Neural cell (in vitro differentiated cells): ENCODE results near the gene SKA2. TPM values are rescaled to one million over a fixed set of nuclear protein-coding genes. Genes with fewer than 3 reads are reported as not detected.

Experiments used
- H2AFZ ChIP-seq: fragments of 200-600, 300-800 bp; sonication (generic), shearing (Covaris generic); 2 replicates; pipeline ENCODE4 v1.6.0; 2014; ENCODE audit warnings: low read depth, mild to moderate bottlenecking, antibody characterized with exemption, low read length, moderate library complexity
- H3F3A ChIP-seq: fragments of 200-600 bp; shearing (Covaris generic); 2 replicates; pipeline ENCODE4 v1.6.1; 2016; ENCODE audit warnings: mild to moderate bottlenecking, moderate library complexity, mixed read lengths, antibody characterized with exemption, low read length; ENCODE audit not compliant: insufficient read depth, poor library complexity, severe bottlenecking
- H3K27ac ChIP-seq: fragments of 200-600, 300-800 bp; sonication (generic), shearing (Covaris generic); 2 replicates; pipeline ENCODE4 v1.5.1; 2014; ENCODE audit warnings: mild to moderate bottlenecking, low read length, moderate library complexity
- H3K27me3 ChIP-seq: fragments of 300-800, 200-600 bp; sonication (generic), shearing (Covaris generic); 2 replicates; pipeline ENCODE4 v1.6.0; 2014; ENCODE audit warnings: mild to moderate bottlenecking, low read depth, low read length, moderate library complexity; ENCODE audit not compliant: insufficient read depth
- H3K36me3 ChIP-seq: fragments of 300-800, 200-600 bp; sonication (generic), shearing (Covaris generic); 2 replicates; pipeline ENCODE4 v1.5.1; 2014; ENCODE audit warnings: mild to moderate bottlenecking, antibody characterized with exemption, low read length, moderate library complexity; ENCODE audit not compliant: insufficient read depth
- H3K4me2 ChIP-seq: fragments of 300-800, 200-600 bp; sonication (generic), shearing (Covaris generic); 2 replicates; pipeline ENCODE4 v1.6.0; 2014; ENCODE audit warnings: mild to moderate bottlenecking, low read length
- H3K4me3 ChIP-seq: fragments of 300-800, 200-600 bp; sonication (generic), shearing (Covaris generic); 2 replicates; pipeline ENCODE4 v1.5.1; 2014; ENCODE audit warnings: mild to moderate bottlenecking, low read length, moderate library complexity
- H3K79me2 ChIP-seq: fragments of 200-600 bp; shearing (Covaris generic); replicated peaks from 2 replicates; pipeline ENCODE4 v1.6.0; 2014; ENCODE audit warnings: mild to moderate bottlenecking, low read length, moderate library complexity; ENCODE audit not compliant: insufficient read depth
- H3K9ac ChIP-seq: fragments of 300-800, 200-600 bp; sonication (generic), shearing (Covaris generic); 2 replicates; pipeline ENCODE4 v1.6.1; 2016; ENCODE audit warnings: mild to moderate bottlenecking, low read length, mixed read lengths
- H3K9me2 ChIP-seq: fragments of 200-600 bp; shearing (Covaris generic); 2 replicates; pipeline ENCODE4 v1.6.1; 2016; ENCODE audit warnings: mild to moderate bottlenecking, low read length, mixed read lengths; ENCODE audit not compliant: insufficient read depth
- H3K9me3 ChIP-seq: fragments of 200-600, 300-800 bp; sonication (generic), shearing (Covaris generic); 2 replicates; pipeline ENCODE4 v1.6.1; 2016; ENCODE audit warnings: mild to moderate bottlenecking, mixed run types, low read length, moderate library complexity, mixed read lengths
- H4K20me1 ChIP-seq: fragments of 200-600 bp; shearing (Covaris generic); 2 replicates; pipeline ENCODE4 v1.6.1; 2016; ENCODE audit warnings: mild to moderate bottlenecking, mixed run types; ENCODE audit not compliant: insufficient read depth
- CTCF ChIP-seq: fragments of 450-650 bp; IDR thresholded peaks from 2 replicates; pipeline ENCODE4 v1.5.1; 2014; ENCODE audit warnings: antibody characterized with exemption, mild to moderate bottlenecking, moderate library complexity; ENCODE audit not compliant: poor library complexity, severe bottlenecking
- EP300 ChIP-seq: fragments of 450-650 bp; conservative IDR thresholded peaks from 2 replicates; pipeline ENCODE4 v1.6.1; 2014; ENCODE audit warnings: antibody characterized with exemption, mild to moderate bottlenecking, moderate library complexity; ENCODE audit not compliant: poor library complexity, severe bottlenecking
- EZH2 ChIP-seq: fragments of 200-600, 300-800 bp; shearing (Covaris generic), sonication (generic); IDR thresholded peaks from 2 replicates; pipeline ENCODE4 v1.6.1; 2014; ENCODE audit warnings: antibody characterized with exemption, low read length, borderline replicate concordance, mild to moderate bottlenecking; ENCODE audit not compliant: insufficient read depth, poor library complexity, severe bottlenecking
- MXI1 ChIP-seq: fragments of 450-650 bp; conservative IDR thresholded peaks from 2 replicates; pipeline ENCODE4 v1.6.1; 2014; ENCODE audit warnings: antibody characterized with exemption, mild to moderate bottlenecking; ENCODE audit not compliant: poor library complexity, severe bottlenecking
- POLR2AphosphoS5 ChIP-seq: IDR thresholded peaks from 2 replicates; pipeline ENCODE4 v1.6.1; 2012
- RAD21 ChIP-seq: fragments of 450-650 bp; conservative IDR thresholded peaks from 2 replicates; pipeline ENCODE4 v1.6.1; 2014; ENCODE audit warnings: antibody characterized with exemption, mild to moderate bottlenecking, moderate library complexity
- REST ChIP-seq: IDR thresholded peaks from 2 replicates; pipeline ENCODE4 v1.6.1; 2012; ENCODE audit warnings: borderline replicate concordance
- SMC3 ChIP-seq: fragments of 450-650 bp; conservative IDR thresholded peaks from 2 replicates; pipeline ENCODE4 v1.6.1; 2014; ENCODE audit warnings: antibody characterized with exemption, mild to moderate bottlenecking, moderate library complexity; ENCODE audit not compliant: poor library complexity
- TAF1 ChIP-seq: IDR thresholded peaks from 2 replicates; pipeline ENCODE4 v1.6.1; 2012; ENCODE audit warnings: low read depth
- polyA plus RNA-seq: library from polyadenylated mRNA; depleted of rRNA; stranded (reverse); fragments of >200 nt; gene quantifications from 2 replicates; pipeline ENCODE4 v1.2.3, GENCODE V29; 2014

Gene SKA2
- polyA plus RNA-seq, 1 donor from 2014 or later: 336 TPM

GRCh38 chr17:59172436-59173004, 17.5 kb upstream of the SKA2 start:
- Histone ChIP-seq H3K4me2 (no peak overlapping the region), H3K4me3 (no peak overlapping the region), H3F3A (no peaks in the 10 kb centered on the region), H2AFZ (no peak overlapping the region), H3K9me2 (no peaks in the 10 kb centered on the region), H3K27me3 (no peaks in the 10 kb centered on the region), H3K79me2 (peaks cover 3% of the 10 kb centered on the region), H3K9ac (no peak overlapping the region), H3K9me3 (no peaks in the 10 kb centered on the region), H4K20me1 (no peaks in the 10 kb centered on the region), H3K36me3 (no peaks in the 10 kb centered on the region), H3K27ac (no peak overlapping the region)
- no peak for TF ChIP-seq REST
- TF ChIP-seq SMC3: no peak
- no peak for TF ChIP-seq TAF1
- TF ChIP-seq RAD21: no peak
- no peak for TF ChIP-seq EZH2
- TF ChIP-seq CTCF: no peak
- no peak for TF ChIP-seq EP300
- TF ChIP-seq MXI1: no peak
- TF ChIP-seq POLR2AphosphoS5: no peak

- Histone ChIP-seq H3K27me3 (no peaks in the 10 kb centered on the region), H3K9me2 (no peaks in the 10 kb centered on the region), H3K36me3 (no peaks in the 10 kb centered on the region), H3K9ac (no peak overlapping the region), H4K20me1 (no peaks in the 10 kb centered on the region), H3K79me2 (peaks cover 9% of the 10 kb centered on the region), H3K4me2 (no peak overlapping the region), H3K9me3 (no peaks in the 10 kb centered on the region), H3F3A (no peaks in the 10 kb centered on the region), H3K4me3 (no peak overlapping the region), H3K27ac (no peak overlapping the region), H2AFZ (no peak overlapping the region)
- TF ChIP-seq REST (no peak), MXI1 (no peak), POLR2AphosphoS5 (no peak), SMC3 (no peak), CTCF (no peak), TAF1 (no peak), EZH2 (no peak), RAD21 (no peak), EP300 (no peak)
Observed at GRCh38 chr17:59167571-59168001, 12.6 kb upstream of the SKA2 start.
